Caco-2 (cell line): Measurements from ENCODE around the gene LEAP2. TPM values are rescaled to one million over a fixed set of nuclear protein-coding genes. Genes with fewer than 3 reads are reported as not detected.

ENCODE experiments used
- BruUV-seq: library from RNA; stranded (reverse); fragments of 400-500 nt; replicated peaks from 2 replicates; lab custom pipeline; 2021; lab: Mats Ljungman, UMichigan
- CTCF ChIA-PET: fragments of 300-600 bp; sonication (Branson Sonifier 250); formaldehyde crosslinking; loops from one replicate; lab custom pipeline; 2022; ENCODE audit warnings: antibody characterized with exemption; lab: Charles Lee
- POLR2A ChIA-PET: fragments of 300-600 bp; sonication (Branson Sonifier 250); formaldehyde crosslinking; loops from one replicate; lab custom pipeline; 2022; ENCODE audit warnings: antibody characterized with exemption; lab: Charles Lee
- DNase-seq, 2 experiments: peaks; one replicate each; pipeline versions ENCODE4 v3.0.0 to v3.0.0-alpha.2; 2020 to 2022
- H3K27me3 ChIP-seq: replicated peaks from 2 replicates; pipeline ENCODE4 v1.6.0; 2011; ENCODE audit warnings: low read length; ENCODE audit not compliant: control insufficient read depth, insufficient read depth
- H3K36me3 ChIP-seq: 2 replicates; pipeline ENCODE4 v1.5.1; 2011; ENCODE audit warnings: low read length; ENCODE audit not compliant: control insufficient read depth, insufficient read depth
- H3K4me1 ChIP-seq: fragments of 250-450 bp; sonication (Bioruptor Pico); 2 replicates; pipeline ENCODE4 v1.5.1; 2020; ENCODE audit warnings: mild to moderate bottlenecking
- H3K4me3 ChIP-seq: 2 replicates; pipeline ENCODE4 v1.5.1; 2011; ENCODE audit warnings: low read depth, mild to moderate bottlenecking, control low read depth, low read length
- H3K9me3 ChIP-seq: fragments of 250-450 bp; sonication (Bioruptor Pico); 2 replicates; pipeline ENCODE4 v1.5.1; 2020; ENCODE audit warnings: mild to moderate bottlenecking, moderate library complexity
- H3K27ac Mint-ChIP-seq: one replicate; pipeline ENCODE4 v1.8.0; 2022; ENCODE audit warnings: mixed read lengths; ENCODE audit not compliant: unreplicated experiment
- H3K27me3 Mint-ChIP-seq: one replicate; pipeline ENCODE4 v1.8.0; 2022; ENCODE audit warnings: mixed read lengths; ENCODE audit not compliant: insufficient read depth, unreplicated experiment
- H3K36me3 Mint-ChIP-seq: one replicate; pipeline ENCODE4 v1.8.0; 2022; ENCODE audit warnings: mild to moderate bottlenecking, mixed read lengths; ENCODE audit not compliant: insufficient read depth, unreplicated experiment
- H3K4me1 Mint-ChIP-seq: one replicate; pipeline ENCODE4 v1.8.0; 2022; ENCODE audit warnings: low read depth, mixed read lengths; ENCODE audit not compliant: unreplicated experiment
- H3K4me3 Mint-ChIP-seq: one replicate; pipeline ENCODE4 v1.8.0; 2022; ENCODE audit warnings: mild to moderate bottlenecking, moderate library complexity, mixed read lengths; ENCODE audit not compliant: unreplicated experiment
- H3K9me3 Mint-ChIP-seq: one replicate; pipeline ENCODE4 v1.8.0; 2022; ENCODE audit warnings: mixed read lengths; ENCODE audit not compliant: unreplicated experiment
- CTCF ChIP-seq, 2 experiments: fragments of 200-600 bp in 1 of 2; IDR thresholded peaks; 1 replicate in 1 of 2; 2 replicates in 1 of 2; pipeline versions ENCODE4 v1.5.1 to v1.8.0; 2011 to 2022; ENCODE audit warnings: antibody characterized with exemption in 1 of 2, control low read depth in 1 of 2, inconsistent platforms in 1 of 2, low read depth in 1 of 2, low read length in 1 of 2, mild to moderate bottlenecking in 1 of 2, moderate library complexity in 1 of 2; ENCODE audit not compliant: insufficient read depth in 1 of 2, severe bottlenecking in 1 of 2, unreplicated experiment in 1 of 2
- intact Hi-C: fragments of 100-400 bp; cut with micrococcal nuclease; formaldehyde crosslinking; loops from one replicate; pipeline ENCODE4 v1.10.0; 2022; ENCODE audit not compliant: unreplicated experiment
- total RNA-seq: library from RNA; stranded (reverse); gene quantifications from 2 replicates; pipeline ENCODE4 v1.2.3, GENCODE V29; 2022

Gene LEAP2
- total RNA-seq, 1 experiment from 2014 or later: 1.1 TPM

GRCh38 chr5:132915681-132916080 lies 42.2 kb downstream of the LEAP2 start:
- Mint-ChIP-seq H3K36me3 (peaks cover 76% of the 10 kb centered on the region), H3K9me3 (no peaks in the 10 kb centered on the region), H3K27ac (no peak overlapping the region), H3K4me1 (no peaks in the 10 kb centered on the region), H3K4me3 (no peak overlapping the region), H3K27me3 (no peaks in the 10 kb centered on the region)
- intact Hi-C loops: no loop called here
- no peak for TF ChIP-seq CTCF (IDR thresholded peaks at IDR 0.05; ENCODE audit: insufficient read depth in 1 of 2, low read depth in 1 of 2, low read length in 1 of 2, severe bottlenecking in 1 of 2, unreplicated experiment in 1 of 2)
- no peaks in the 10 kb centered on the region; the same call in none of the 2 replicates for H3K36me3 ChIP-seq
- no peak overlapping the region for H3K4me3 ChIP-seq
- no TSS peak for BruUV-seq
- no peaks in the 10 kb centered on the region for H3K27me3 ChIP-seq
- no peaks in the 10 kb centered on the region for H3K9me3 ChIP-seq
- ChIA-PET CTCF (no interaction called here), POLR2A (no interaction called here)
- H3K4me1 ChIP-seq: no peaks in the 10 kb centered on the region
- no peak for DNase-seq

- intact Hi-C loops: no loop called here
- no TSS peak for BruUV-seq
- ChIA-PET CTCF (no interaction called here), POLR2A (no interaction called here)
- Histone ChIP-seq H3K4me1 (no peaks in the 10 kb centered on the region), H3K4me3 (no peak overlapping the region), H3K36me3 (no peaks in the 10 kb centered on the region; the same call in none of the 2 replicates), H3K9me3 (no peaks in the 10 kb centered on the region), H3K27me3 (no peaks in the 10 kb centered on the region)
- no peak for DNase-seq
- no peak overlapping the region for H3K4me3 Mint-ChIP-seq
- no peak overlapping the region for H3K27ac Mint-ChIP-seq
- H3K27me3 Mint-ChIP-seq: no peaks in the 10 kb centered on the region
- peaks cover 81% of the 10 kb centered on the region for H3K36me3 Mint-ChIP-seq
- no peaks in the 10 kb centered on the region for H3K4me1 Mint-ChIP-seq
- H3K9me3 Mint-ChIP-seq: no peaks in the 10 kb centered on the region
- no peak for TF ChIP-seq CTCF (IDR thresholded peaks at IDR 0.05; ENCODE audit: insufficient read depth in 1 of 2, low read depth in 1 of 2, low read length in 1 of 2, severe bottlenecking in 1 of 2, unreplicated experiment in 1 of 2)
These were observed 42.6 kb downstream of the LEAP2 start for GRCh38 chr5:132916086-132916485.

Other genes with a start within 250 kb of the LEAP2 start
- not detected in 2 replicates for gene IL13, start 215.5 kb upstream of the LEAP2 start, total RNA-seq
- gene IL4, start 199.7 kb upstream of the LEAP2 start, total RNA-seq: not detected in 2 replicates
- 12.7 and 15.3 TPM in 2 replicates for gene KIF3A, start 136.1 kb upstream of the LEAP2 start, total RNA-seq
- gene CCNI2, start 126.2 kb upstream of the LEAP2 start, total RNA-seq: 0.18 TPM in 1 of 2 replicates, not detected in the other
- 54.0 and 60.7 TPM in 2 replicates for gene SEPTIN8, start 96.4 kb upstream of the LEAP2 start, total RNA-seq
- 3.7 and 4.1 TPM in 2 replicates for gene SOWAHA, start 60.4 kb upstream of the LEAP2 start, total RNA-seq
- 15.9 and 17.4 TPM in 2 replicates for gene SHROOM1, start 43.0 kb upstream of the LEAP2 start, total RNA-seq
- 0.59 and 0.81 TPM in 2 replicates for gene GDF9, start 7.2 kb upstream of the LEAP2 start, total RNA-seq
- gene UQCRQ, start 7.0 kb upstream of the LEAP2 start, total RNA-seq: 356 and 449 TPM in 2 replicates
- 62.6 and 63.9 TPM in 2 replicates for gene AFF4, start 90.0 kb downstream of the LEAP2 start, total RNA-seq
- gene ZCCHC10, start 152.9 kb downstream of the LEAP2 start, total RNA-seq: 32.9 and 34.8 TPM in 2 replicates
- 237 and 249 TPM in 2 replicates for gene HSPA4, start 178.3 kb downstream of the LEAP2 start, total RNA-seq